ENCODE measurements around the gene FAM200C.
"Not testable (repeated sequence)": the region's sequence is repeated elsewhere in the genome, so short reads cannot be mapped to it uniquely, and the experiment has no call there.

Gene FAM200C

DNA sequence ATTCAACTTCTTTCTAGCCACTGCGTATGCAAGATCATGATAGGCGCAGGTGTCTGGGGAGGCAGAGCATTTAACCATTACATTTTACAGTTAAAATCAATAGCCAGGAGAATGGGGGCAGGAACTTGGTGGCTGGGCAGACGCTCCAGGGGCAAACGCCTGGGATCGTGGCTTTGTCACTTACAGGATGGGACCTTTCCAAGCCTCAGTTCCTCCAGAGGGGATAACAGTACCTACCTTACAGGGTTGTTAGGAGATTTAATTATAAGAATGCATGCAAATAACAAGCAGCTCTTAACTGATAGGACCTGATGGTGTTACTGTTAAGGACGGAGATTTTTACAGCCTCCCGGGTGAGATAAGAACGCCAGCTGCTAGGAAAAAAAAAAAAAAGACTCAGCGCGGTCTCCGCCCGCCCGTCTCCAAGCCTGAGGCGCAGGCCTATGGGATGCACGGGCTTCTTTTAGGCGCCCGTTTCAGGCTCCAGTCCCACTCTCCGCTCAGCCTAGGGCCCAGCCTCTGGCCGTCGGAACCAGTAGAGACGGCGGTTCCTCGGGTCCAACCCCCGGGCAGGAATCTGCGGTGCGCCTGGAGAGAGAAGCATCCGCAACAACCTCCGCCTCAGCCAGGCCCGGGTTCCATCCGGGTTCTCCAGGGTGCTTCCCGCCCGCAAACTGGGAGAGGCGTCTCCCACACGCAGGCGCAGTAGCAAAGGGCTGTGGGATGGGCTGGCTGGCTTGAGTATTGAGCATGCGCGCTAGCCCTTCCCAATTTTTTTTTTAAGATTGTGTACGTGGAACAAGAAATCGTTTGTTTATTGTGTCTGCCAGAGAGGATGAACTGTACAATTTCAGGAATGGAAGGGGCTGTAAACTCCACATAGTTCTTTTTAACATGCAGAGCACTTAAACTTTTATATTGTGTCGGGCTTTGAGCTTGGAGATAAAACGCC lies at the start of gene FAM200C:
FAM200C (minus strand) TSS at position 653 of the 952 bp plus-strand sequence. CDS start 4,564 bp downstream, outside the sequence.
- DNase-seq (ENCODE audit: low read depth in 3 of 3): peak; percentile 46 to 80 (median 48)

DNA sequence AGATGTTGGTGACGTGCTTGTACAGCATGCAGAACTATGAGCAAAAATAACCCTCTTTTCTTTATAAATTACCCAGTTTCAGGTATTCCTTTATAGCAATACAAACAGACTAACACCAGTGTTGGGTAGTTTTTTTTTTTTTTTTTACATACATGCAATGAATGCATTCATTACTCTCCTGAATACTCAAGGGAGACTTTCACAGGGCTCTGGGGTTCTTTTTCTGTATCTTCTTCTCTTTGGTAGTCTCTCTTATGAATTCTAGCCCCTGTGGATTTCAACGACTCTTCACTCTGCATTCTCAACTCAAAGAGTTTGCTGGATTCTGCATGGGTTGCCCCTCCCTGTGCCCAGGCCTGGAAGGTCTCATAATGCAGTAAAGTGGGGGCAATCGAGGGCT lies 49.6 kb upstream of the FAM200C start:
- no peak for DNase-seq (ENCODE audit: low read depth in 3 of 3)

GRCh38 chr5:160448886-160449285 lies 49.0 kb upstream of the FAM200C start:
- DNase-seq (ENCODE audit: low read depth in 3 of 3): no peak

DNA sequence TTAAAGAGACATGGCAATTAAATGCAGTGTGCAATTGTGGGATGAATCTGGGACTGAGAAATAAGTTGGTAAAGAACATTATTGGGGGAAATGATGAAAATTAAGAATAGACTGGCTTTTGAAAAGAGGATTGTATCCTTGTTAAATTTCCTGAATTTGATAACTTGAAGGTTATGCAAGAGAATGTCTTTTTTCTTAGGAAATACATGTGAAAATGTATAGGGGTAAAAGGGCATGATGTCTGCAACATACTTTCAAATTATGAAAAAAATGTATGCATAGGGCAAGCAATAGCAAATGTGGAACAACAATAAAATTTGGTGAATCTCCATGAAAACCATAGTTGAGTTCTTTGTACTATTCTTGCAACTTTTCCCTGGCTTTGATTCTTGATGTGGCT lies 45.9 kb upstream of the FAM200C start:
- no peak for DNase-seq (ENCODE audit: low read depth in 3 of 3)

GRCh38 chr5:160445132-160445531 lies 45.3 kb upstream of the FAM200C start:
- DNase-seq (ENCODE audit: low read depth in 3 of 3): no peak

- no peak for DNase-seq (ENCODE audit: low read depth in 3 of 3)
Measured at GRCh38 chr5:160444407-160444806, 44.6 kb upstream of the FAM200C start.

GRCh38 chr5:160442824-160443431 lies 43.1 kb upstream of the FAM200C start:
- DNase-seq (ENCODE audit: low read depth in 3 of 3): no peak

DNA sequence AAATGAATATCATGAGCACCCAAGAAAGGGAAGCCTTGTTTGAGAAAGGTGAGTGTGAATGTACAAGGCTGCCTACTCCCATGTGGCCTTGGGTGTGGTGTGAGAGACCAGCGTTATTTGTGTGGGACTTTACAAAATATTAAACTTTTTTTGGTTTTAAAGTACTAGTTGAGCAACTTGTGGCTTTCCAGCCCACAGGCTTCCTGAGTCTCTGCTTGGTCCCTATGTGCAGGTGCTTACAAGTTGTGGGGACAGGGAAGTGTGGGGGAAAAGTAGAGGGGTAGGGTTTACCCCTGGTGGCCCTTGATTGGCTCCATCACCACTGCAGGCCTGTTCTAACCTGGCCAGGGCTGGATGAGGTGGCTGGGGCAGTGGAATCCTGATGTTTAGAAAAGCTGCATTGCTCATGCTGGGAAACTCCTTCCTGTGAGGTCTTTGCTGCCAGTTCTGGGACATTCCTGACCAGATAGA lies 41.5 kb upstream of the FAM200C start:
- no peak for DNase-seq (ENCODE audit: low read depth in 3 of 3)

DNA sequence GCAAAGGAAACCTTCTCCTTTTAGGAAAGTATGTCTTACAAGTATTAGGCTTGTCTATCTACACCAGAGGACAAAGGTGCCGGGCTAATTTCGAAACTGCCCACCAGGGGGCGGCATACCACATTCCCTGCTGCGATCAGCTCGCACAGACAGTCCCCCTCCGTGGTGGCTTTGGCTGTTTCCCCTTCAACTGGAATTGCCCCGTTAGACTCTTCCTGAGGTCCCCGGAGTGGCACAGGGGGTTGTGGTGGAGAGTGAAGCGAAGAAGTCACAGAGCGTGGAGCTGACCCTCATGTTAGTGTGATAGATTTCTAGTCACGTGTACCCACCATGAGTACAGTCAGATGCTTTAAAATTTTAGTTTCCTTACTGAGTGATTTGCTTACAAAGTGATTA lies 39.3 kb upstream of the FAM200C start:
- peak; percentile 80 to 92 (median 80) for DNase-seq (ENCODE audit: low read depth in 3 of 3)

- peak in 2 of 3 experiments; percentile 34 to 54 for DNase-seq (ENCODE audit: low read depth in 3 of 3)
Measured at GRCh38 chr5:160438316-160439204, 38.7 kb upstream of the FAM200C start.

GRCh38 chr5:160437271-160437670 lies 37.4 kb upstream of the FAM200C start:
- DNase-seq (ENCODE audit: low read depth in 3 of 3): no peak

DNA sequence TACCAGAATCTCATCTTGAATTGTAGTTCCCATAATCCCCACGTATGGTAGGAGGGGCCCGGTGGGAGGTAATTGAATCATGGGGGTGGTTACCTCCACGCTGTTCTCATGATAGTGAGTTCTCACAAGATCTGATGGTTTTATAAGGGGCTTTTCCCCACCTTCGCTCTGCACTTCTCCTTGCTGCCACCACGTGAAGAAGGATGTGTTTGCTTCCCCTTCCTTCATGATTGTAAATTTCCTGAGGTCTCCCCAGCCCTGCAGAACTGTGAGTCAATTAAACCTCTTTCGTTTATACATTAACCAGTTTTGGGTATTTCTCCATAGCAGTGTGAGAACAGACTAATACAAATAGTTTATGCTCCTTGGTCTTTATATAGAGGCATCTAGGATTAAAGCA lies 36.8 kb upstream of the FAM200C start:
- DNase-seq (ENCODE audit: low read depth in 3 of 3): not testable (repeated sequence)

GRCh38 chr5:160436017-160436416 lies 36.2 kb upstream of the FAM200C start:
- no peak for DNase-seq (ENCODE audit: low read depth in 3 of 3)

DNA sequence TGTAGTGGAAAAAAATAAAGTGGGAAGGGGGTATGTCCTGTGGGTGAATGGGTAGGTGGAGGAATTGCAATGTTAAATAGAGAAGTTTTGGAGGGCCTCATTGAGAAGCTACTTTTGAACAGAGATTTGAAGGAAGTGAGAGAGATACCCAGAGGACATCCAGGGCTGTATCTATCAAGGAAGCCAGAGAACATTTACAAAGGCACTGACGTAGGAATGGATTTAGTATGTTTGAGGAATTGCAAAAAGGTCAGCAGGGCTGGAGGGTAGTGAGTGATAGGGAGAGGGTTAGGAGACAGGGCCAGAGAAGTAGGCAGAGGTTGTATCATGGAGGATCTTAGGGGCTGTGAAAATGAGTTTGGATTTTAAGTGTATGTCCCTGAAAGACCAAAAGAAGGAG lies 35.7 kb upstream of the FAM200C start:
- no peak for DNase-seq (ENCODE audit: low read depth in 3 of 3)

DNA sequence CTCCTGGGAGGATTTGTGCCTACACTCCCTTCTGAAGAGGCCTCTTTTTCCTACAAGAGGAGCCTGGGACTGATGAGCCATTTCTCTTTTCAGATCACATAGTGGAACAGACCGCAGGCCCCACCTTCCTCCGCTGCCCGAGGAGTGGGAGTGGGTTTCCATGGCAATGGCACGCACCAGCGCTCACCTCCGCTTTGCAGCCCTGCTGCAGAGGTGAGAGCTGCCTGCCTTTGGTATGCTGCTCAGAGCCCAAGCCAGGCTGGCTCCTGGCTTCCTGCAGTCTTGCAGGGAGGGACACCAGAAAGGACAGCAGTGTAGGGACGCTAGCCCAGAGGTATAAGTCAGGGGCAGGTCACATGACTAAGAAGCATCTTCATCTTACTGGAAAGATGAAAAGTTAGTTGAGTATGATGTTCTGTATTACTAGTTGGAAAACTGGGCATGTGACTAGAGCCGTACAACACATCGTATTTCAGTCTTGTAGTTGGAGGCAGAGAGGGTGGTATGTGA lies 34.2 kb upstream of the FAM200C start:
- DNase-seq (ENCODE audit: low read depth in 3 of 3): peak in 1 of 3 experiments; percentile 38

DNA sequence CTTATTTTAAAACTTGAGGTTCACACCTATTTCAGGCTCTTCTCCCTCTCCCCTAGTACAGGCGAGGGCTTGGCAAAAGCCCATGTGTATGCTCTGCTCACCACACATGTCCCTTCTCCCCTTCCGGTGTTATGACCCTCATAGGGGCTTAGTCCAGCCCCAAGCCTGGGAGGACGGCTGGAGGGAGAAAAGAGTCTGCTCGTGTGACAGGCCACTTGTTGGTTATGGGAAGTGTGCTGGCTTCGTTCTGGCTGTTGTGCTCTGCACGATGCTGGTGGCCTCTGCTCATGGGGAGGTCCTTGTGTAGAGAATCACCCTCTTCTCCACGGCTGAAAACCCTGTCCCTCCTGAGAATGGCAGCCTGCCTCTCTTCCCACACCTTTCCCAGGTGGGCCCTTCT lies 32.9 kb upstream of the FAM200C start:
- no peak for DNase-seq (ENCODE audit: low read depth in 3 of 3)

DNA sequence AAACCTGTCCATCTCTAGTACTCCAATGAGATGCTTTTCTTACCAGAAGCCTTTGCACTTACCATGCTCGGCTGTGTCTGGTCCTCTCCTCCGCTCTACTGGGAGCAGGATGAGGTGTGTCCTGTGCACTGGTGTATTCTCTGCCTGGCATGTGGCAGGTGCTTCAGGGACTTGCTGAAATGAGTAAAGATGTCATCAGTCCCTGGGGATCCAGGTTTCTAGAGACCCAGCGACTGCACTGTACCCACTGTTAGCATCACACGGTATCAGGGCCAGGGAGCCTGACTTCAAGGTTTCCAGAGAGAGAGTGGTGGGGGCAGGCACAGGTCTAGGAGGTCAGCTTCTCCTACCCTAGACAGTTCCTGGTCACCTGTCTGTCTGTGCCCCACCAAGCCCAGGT lies 32.3 kb upstream of the FAM200C start:
- DNase-seq (ENCODE audit: low read depth in 3 of 3): no peak

- no peak for DNase-seq (ENCODE audit: low read depth in 3 of 3)
Measured at GRCh38 chr5:160427607-160428006, 27.8 kb upstream of the FAM200C start.

GRCh38 chr5:160423099-160423498 lies 23.2 kb upstream of the FAM200C start:
- DNase-seq (ENCODE audit: low read depth in 3 of 3): no peak

- DNase-seq (ENCODE audit: low read depth in 3 of 3): peak; percentile 75 to 93 (median 80)
Measured at GRCh38 chr5:160421625-160422258, 21.9 kb upstream of the FAM200C start, which contains the start of gene PTTG1. TSS of gene PTTG1 (plus strand) at chr5:160421855. CDS start at chr5:160422313, 458 bp downstream.

DNA sequence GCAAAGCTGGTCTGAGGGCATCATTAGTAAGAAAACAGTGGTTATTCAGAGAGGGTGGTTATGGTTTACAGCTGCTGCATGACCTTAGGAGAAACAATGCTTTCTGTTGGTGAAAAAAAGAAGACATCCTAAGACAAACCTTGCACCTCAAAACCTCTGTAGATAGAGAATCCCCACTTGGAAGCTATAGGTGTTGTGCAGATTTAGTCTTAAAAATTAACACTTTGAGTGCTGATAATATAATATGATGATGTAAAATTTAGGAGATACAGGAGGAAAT lies 20.4 kb upstream of the FAM200C start:
- DNase-seq (ENCODE audit: low read depth in 3 of 3): no peak

Data from stimulated activated CD4-positive, alpha-beta T cell treated with anti-CD3 and anti-CD28 coated beads, TNF-alpha, amount 100 ng/mL, for 24 hours (primary cell).